HepG2 (cell line): ENCODE data around the gene PRDX5. TPM values are rescaled to one million over a fixed set of nuclear protein-coding genes. Genes with fewer than 3 reads are reported as not detected.
A peak's percentile ranks its signal among the peaks of the same experiment; 100 is the strongest.

ENCODE experiments used
- BCL3 ChIP-seq: sonication (generic); formaldehyde crosslinking; IDR thresholded peaks from 2 replicates; pipeline ENCODE4 v1.5.1; 2020; ENCODE audit warnings: mild to moderate bottlenecking, missing genetic modification reagents, moderate library complexity
- BRD4 ChIP-seq: sonication (generic); formaldehyde crosslinking; IDR thresholded peaks from 2 replicates; pipeline ENCODE4 v1.4.0; 2020; ENCODE audit warnings: missing genetic modification reagents
- FOXP1 ChIP-seq, 2 experiments: fragments of 450-650 bp in 1 of 2; IDR thresholded peaks; 2 replicates each; pipeline ENCODE4 v1.6.1; 2017 to 2018; ENCODE audit warnings: antibody characterized with exemption in 1 of 2
- HNRNPK ChIP-seq: fragments of 200-400 bp; formaldehyde crosslinking; IDR thresholded peaks from 2 replicates; pipeline ENCODE4 v1.6.1; 2018; ENCODE audit warnings: low read length, low read depth, moderate library complexity, mild to moderate bottlenecking; ENCODE audit not compliant: poor library complexity, severe bottlenecking
- PITX1 ChIP-seq: sonication (generic); formaldehyde crosslinking; IDR thresholded peaks from 2 replicates; pipeline ENCODE4 v1.5.1; 2020; ENCODE audit warnings: mild to moderate bottlenecking, missing genetic modification reagents
- RARG ChIP-seq: sonication (generic); formaldehyde crosslinking; IDR thresholded peaks from 2 replicates; pipeline ENCODE4 v1.4.0; 2020; ENCODE audit warnings: low read depth, mild to moderate bottlenecking, missing genetic modification reagents
- THAP11 ChIP-seq: IDR thresholded peaks from 2 replicates; pipeline ENCODE4 v1.6.1; 2016; ENCODE audit warnings: missing biosample characterization, missing genetic modification reagents
- ZNF256 ChIP-seq: sonication (generic); formaldehyde crosslinking; conservative IDR thresholded peaks from 2 replicates; pipeline ENCODE4 v1.4.0; 2020; ENCODE audit warnings: missing genetic modification reagents
- ZNF335 ChIP-seq: sonication (generic); formaldehyde crosslinking; IDR thresholded peaks from 2 replicates; pipeline ENCODE4 v1.4.0; 2020; ENCODE audit warnings: missing genetic modification reagents
- ZNF337 ChIP-seq: sonication (generic); formaldehyde crosslinking; IDR thresholded peaks from 2 replicates; pipeline ENCODE4 v1.5.1; 2020; ENCODE audit warnings: missing genetic modification reagents, low read depth, mild to moderate bottlenecking, borderline replicate concordance
- ZNF7 ChIP-seq: IDR thresholded peaks from 2 replicates; pipeline ENCODE4 v1.6.1; 2016; ENCODE audit warnings: missing biosample characterization, missing genetic modification reagents
- ZNF800 ChIP-seq: sonication (generic); formaldehyde crosslinking; IDR thresholded peaks from 2 replicates; pipeline ENCODE4 v1.4.0; 2020; ENCODE audit warnings: missing genetic modification reagents
- polyA plus RNA-seq, 8 experiments: library from polyadenylated mRNA; depleted of rRNA in 3 of 8; stranded (reverse) in 7 of 8; unstranded in 1 of 8; fragments of >200 nt; fragmentation: Illumina TruSeq in 4 of 8; extraction: Trizol in 4 of 8; gene quantifications; 2 replicates each; pipeline versions ENCODE4 v1.2.1 to v1.2.3, GENCODE V29; 2011 to 2016; ENCODE audit warnings: low read depth in 4 of 8, missing spikeins in 1 of 8, mixed read lengths in 1 of 8; ENCODE audit not compliant: insufficient read depth in 1 of 8
- total RNA-seq, 5 experiments: library from RNA; depleted of rRNA; stranded (reverse); fragments of >200 nt; fragmentation: Illumina TruSeq; extraction: Trizol; gene quantifications; 2 replicates each; pipeline ENCODE4 v1.2.3, GENCODE V29; 2016; ENCODE audit warnings: low read depth in 1 of 5
- TF ChIP-seq, protein P1 (sequence below): IDR thresholded peaks from 2 replicates; pipeline ENCODE4 v1.4.0; 2020; ENCODE audit warnings: mild to moderate bottlenecking, missing genetic modification reagents
- TF ChIP-seq, protein P2 (sequence below): sonication (generic); formaldehyde crosslinking; IDR thresholded peaks from 2 replicates; pipeline ENCODE4 v1.4.0; 2020; ENCODE audit warnings: mild to moderate bottlenecking, missing genetic modification reagents

PRDX5 gene
- total and polyA plus RNA-seq, 2 of the 13 experiments (the other 11 are each of a cell fraction or from before 2014, with no cell fraction given), result 215 to 311 TPM

GRCh38 chr11:64305691-64306562 lies 12.0 kb upstream of the PRDX5 start (continued):
- TF ChIP-seq ZNF800 (no peak), ZNF7 (CRISPR knock-in tag) (no peak), THAP11 (peak; percentile 66), ZNF337 (peak; percentile 63; the same call in 1 of the 2 replicates), PITX1 (CRISPR knock-in tag) (peak; percentile 47; the same call in 1 of the 2 replicates), ZNF335 (CRISPR knock-in tag) (peak; percentile 53; the same call in 1 of the 2 replicates), BRD4 (no peak), FOXP1 (IDR thresholded peaks at IDR 0.05) (no peak), FOXP1 (CRISPR knock-in tag; IDR thresholded peaks at IDR 0.05) (no peak), HNRNPK (no peak), BCL3 (CRISPR knock-in tag) (peak; percentile 68; the same call in 1 of the 2 replicates), ZNF256 (CRISPR knock-in tag) (no peak), RARG (CRISPR knock-in tag) (no peak)
- TF ChIP-seq, protein P1, sequence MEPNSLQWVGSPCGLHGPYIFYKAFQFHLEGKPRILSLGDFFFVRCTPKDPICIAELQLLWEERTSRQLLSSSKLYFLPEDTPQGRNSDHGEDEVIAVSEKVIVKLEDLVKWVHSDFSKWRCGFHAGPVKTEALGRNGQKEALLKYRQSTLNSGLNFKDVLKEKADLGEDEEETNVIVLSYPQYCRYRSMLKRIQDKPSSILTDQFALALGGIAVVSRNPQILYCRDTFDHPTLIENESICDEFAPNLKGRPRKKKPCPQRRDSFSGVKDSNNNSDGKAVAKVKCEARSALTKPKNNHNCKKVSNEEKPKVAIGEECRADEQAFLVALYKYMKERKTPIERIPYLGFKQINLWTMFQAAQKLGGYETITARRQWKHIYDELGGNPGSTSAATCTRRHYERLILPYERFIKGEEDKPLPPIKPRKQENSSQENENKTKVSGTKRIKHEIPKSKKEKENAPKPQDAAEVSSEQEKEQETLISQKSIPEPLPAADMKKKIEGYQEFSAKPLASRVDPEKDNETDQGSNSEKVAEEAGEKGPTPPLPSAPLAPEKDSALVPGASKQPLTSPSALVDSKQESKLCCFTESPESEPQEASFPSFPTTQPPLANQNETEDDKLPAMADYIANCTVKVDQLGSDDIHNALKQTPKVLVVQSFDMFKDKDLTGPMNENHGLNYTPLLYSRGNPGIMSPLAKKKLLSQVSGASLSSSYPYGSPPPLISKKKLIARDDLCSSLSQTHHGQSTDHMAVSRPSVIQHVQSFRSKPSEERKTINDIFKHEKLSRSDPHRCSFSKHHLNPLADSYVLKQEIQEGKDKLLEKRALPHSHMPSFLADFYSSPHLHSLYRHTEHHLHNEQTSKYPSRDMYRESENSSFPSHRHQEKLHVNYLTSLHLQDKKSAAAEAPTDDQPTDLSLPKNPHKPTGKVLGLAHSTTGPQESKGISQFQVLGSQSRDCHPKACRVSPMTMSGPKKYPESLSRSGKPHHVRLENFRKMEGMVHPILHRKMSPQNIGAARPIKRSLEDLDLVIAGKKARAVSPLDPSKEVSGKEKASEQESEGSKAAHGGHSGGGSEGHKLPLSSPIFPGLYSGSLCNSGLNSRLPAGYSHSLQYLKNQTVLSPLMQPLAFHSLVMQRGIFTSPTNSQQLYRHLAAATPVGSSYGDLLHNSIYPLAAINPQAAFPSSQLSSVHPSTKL (CRISPR knock-in tag), result 0 out of 2 replicates have a peak, but pooled peaks have one; percentile 33
- TF ChIP-seq, protein P2, sequence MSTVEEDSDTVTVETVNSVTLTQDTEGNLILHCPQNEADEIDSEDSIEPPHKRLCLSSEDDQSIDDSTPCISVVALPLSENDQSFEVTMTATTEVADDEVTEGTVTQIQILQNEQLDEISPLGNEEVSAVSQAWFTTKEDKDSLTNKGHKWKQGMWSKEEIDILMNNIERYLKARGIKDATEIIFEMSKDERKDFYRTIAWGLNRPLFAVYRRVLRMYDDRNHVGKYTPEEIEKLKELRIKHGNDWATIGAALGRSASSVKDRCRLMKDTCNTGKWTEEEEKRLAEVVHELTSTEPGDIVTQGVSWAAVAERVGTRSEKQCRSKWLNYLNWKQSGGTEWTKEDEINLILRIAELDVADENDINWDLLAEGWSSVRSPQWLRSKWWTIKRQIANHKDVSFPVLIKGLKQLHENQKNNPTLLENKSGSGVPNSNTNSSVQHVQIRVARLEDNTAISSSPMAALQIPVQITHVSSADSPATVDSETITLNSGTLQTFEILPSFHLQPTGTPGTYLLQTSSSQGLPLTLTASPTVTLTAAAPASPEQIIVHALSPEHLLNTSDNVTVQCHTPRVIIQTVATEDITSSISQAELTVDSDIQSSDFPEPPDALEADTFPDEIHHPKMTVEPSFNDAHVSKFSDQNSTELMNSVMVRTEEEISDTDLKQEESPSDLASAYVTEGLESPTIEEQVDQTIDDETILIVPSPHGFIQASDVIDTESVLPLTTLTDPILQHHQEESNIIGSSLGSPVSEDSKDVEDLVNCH (CRISPR knock-in tag), result no peak
